ENCODE results near the gene DMXL2. TPM values are rescaled to one million over a fixed set of nuclear protein-coding genes. Genes with fewer than 3 reads are reported as not detected.

The DMXL2 gene
- total RNA-seq, 4 donors from 2014 or later: 17.5 to 111 (median 29.1) TPM

DNA sequence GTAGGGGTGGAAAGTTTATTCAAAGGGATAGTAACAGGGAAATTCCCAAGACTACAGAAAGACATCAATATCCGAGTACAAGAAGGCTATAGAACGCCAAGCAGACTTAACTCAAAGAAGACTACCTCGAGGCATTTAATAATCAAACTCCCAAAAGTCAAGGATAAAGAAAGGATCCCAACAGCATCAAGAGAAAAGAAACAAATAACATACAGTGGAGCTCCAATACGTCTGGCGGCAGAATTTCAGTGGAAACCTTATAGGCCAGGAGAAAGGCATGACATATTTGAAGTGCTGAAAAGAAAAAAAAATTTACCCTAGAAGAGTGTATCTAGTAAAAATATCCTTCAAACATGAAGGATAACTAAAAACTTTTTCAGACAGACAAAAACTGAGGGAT is 95.6 kb downstream of the DMXL2 start:
- no peaks in the 10 kb centered on the region for H3K4me1 ChIP-seq
- peaks cover 0 to 69% of the 10 kb centered on the region in 2 donors for H3K36me3 ChIP-seq
- no peak overlapping the region for H3K4me3 ChIP-seq
- TF ChIP-seq, protein P1, sequence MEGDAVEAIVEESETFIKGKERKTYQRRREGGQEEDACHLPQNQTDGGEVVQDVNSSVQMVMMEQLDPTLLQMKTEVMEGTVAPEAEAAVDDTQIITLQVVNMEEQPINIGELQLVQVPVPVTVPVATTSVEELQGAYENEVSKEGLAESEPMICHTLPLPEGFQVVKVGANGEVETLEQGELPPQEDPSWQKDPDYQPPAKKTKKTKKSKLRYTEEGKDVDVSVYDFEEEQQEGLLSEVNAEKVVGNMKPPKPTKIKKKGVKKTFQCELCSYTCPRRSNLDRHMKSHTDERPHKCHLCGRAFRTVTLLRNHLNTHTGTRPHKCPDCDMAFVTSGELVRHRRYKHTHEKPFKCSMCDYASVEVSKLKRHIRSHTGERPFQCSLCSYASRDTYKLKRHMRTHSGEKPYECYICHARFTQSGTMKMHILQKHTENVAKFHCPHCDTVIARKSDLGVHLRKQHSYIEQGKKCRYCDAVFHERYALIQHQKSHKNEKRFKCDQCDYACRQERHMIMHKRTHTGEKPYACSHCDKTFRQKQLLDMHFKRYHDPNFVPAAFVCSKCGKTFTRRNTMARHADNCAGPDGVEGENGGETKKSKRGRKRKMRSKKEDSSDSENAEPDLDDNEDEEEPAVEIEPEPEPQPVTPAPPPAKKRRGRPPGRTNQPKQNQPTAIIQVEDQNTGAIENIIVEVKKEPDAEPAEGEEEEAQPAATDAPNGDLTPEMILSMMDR (IDR thresholded peaks at IDR 0.05): no peak
- no peak for TF ChIP-seq EP300 (IDR thresholded peaks at IDR 0.05)
- TF ChIP-seq POLR2A (IDR thresholded peaks at IDR 0.05): no peak
- no peak for TF ChIP-seq POLR2AphosphoS5 (IDR thresholded peaks at IDR 0.05)
- H3K27ac ChIP-seq: no peak overlapping the region
- ATAC-seq: no peak
- peaks cover 0 to 24% (median 0%) of the 10 kb centered on the region in 3 donors for H3K9me3 ChIP-seq
- WGBS, 2 donors (ENCODE audit: low coverage in 1 of 2): 93 to 97% methylated on average over 5 of the region's 5 CpGs
- no peaks in the 10 kb centered on the region for H3K27me3 ChIP-seq

DNA sequence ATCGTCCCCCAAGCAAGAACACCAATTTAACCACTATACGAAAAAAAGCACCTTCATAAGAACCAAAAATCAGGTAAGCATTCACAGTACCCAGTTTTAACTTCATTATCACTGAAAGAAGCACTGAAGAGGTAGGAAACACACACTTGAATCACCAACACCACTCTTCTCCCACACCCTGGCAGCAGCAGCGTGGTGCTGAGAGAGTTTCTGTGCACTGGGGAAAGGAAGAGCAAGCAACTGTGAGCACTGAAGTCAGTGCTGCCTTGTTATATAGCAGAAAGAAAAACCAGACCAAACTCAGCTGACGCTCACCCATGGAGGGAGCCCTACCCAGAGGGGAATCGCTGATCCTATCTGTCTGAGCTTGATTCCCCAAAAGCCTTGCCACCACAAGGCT is 98.2 kb downstream of the DMXL2 start:
- ATAC-seq: no peak
- TF ChIP-seq POLR2A (IDR thresholded peaks at IDR 0.05) (no peak), EP300 (IDR thresholded peaks at IDR 0.05) (no peak), POLR2AphosphoS5 (IDR thresholded peaks at IDR 0.05) (no peak)
- TF ChIP-seq, protein P1 (IDR thresholded peaks at IDR 0.05): no peak
- Histone ChIP-seq H3K4me1 (no peaks in the 10 kb centered on the region), H3K9me3 (peaks cover 0 to 12% (median 0%) of the 10 kb centered on the region in 3 donors), H3K36me3 (peaks cover 0 to 48% of the 10 kb centered on the region in 2 donors), H3K27ac (no peak overlapping the region), H3K4me3 (no peak overlapping the region), H3K27me3 (no peaks in the 10 kb centered on the region)
- 80 to 92% methylated on average over 1 to 4 of the region's 5 CpGs for WGBS, 2 donors (ENCODE audit: low coverage in 1 of 2)

GRCh38 chr15:51516291-51516690 is 106.3 kb downstream of the DMXL2 start:
- Histone ChIP-seq H3K9me3 (no peaks in the 10 kb centered on the region), H3K36me3 (peaks cover 0 to 24% of the 10 kb centered on the region in 2 donors), H3K27ac (no peak overlapping the region), H3K4me3 (no peak overlapping the region), H3K27me3 (no peaks in the 10 kb centered on the region), H3K4me1 (no peaks in the 10 kb centered on the region)
- 75 to 95% methylated on average over 1 of the region's 1 CpG for WGBS, 2 donors (ENCODE audit: low coverage in 1 of 2)
- ATAC-seq: no peak
- TF ChIP-seq POLR2AphosphoS5 (IDR thresholded peaks at IDR 0.05): no peak
- TF ChIP-seq EP300 (IDR thresholded peaks at IDR 0.05): no peak
- TF ChIP-seq, protein P1 (IDR thresholded peaks at IDR 0.05): no peak
- TF ChIP-seq POLR2A (IDR thresholded peaks at IDR 0.05): no peak

DNA sequence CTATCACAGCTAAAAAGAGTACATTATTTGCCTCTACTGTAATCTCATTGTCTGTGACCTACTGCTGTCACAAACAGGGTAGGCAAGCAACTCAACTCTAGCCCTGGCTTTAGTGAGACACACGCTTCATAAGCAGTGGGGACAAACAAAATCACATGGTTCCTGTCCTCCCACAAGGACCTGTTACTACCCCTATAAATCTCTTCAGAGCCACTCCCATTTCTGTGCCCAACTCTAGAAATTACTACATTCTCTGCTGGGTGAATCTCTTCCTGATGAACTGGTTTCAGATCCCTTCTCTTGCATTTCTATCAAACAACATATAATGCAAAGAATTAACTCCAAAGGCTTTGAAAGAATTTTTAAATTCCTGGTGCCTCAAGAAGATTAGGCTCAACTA is 117.3 kb downstream of the DMXL2 start:
- Histone ChIP-seq H3K4me1 (no peaks in the 10 kb centered on the region), H3K27me3 (no peaks in the 10 kb centered on the region), H3K4me3 (no peak overlapping the region), H3K27ac (no peak overlapping the region), H3K9me3 (no peaks in the 10 kb centered on the region), H3K36me3 (peaks cover 0 to 33% of the 10 kb centered on the region in 2 donors)
- TF ChIP-seq, protein P1 (IDR thresholded peaks at IDR 0.05): no peak
- TF ChIP-seq EP300 (IDR thresholded peaks at IDR 0.05) (no peak), POLR2AphosphoS5 (IDR thresholded peaks at IDR 0.05) (no peak), POLR2A (IDR thresholded peaks at IDR 0.05) (no peak)
- WGBS, 2 donors (ENCODE audit: low coverage in 1 of 2): 78 to 100% methylated on average over 1 of the region's 1 CpG
- no peak for ATAC-seq

DNA sequence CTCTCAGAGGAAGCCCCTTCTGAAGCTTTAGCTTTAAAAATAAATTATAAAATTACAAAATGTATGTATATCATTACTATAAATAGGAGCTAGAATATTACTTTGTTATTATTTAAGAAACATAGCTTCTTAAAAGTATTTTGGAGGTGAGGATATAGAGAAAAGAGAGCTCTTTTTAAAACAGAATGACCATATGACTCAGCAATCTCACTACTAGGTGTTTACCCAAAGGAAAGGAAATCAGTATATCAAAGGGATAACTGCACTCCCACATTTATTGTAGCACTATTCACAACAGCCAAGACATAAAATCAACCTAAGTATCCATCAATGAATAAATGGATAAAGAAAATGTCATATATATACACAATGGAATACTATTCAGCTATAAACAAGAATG is 119.6 kb downstream of the DMXL2 start:
- H3K36me3 ChIP-seq: peaks cover 0 to 54% of the 10 kb centered on the region in 2 donors
- no peak for TF ChIP-seq EP300 (IDR thresholded peaks at IDR 0.05)
- TF ChIP-seq POLR2A (IDR thresholded peaks at IDR 0.05): no peak
- TF ChIP-seq, protein P1 (IDR thresholded peaks at IDR 0.05): no peak
- no peak for TF ChIP-seq POLR2AphosphoS5 (IDR thresholded peaks at IDR 0.05)
- H3K4me1 ChIP-seq: no peaks in the 10 kb centered on the region
- H3K4me3 ChIP-seq: no peak overlapping the region
- H3K9me3 ChIP-seq: no peaks in the 10 kb centered on the region
- H3K27ac ChIP-seq: no peak overlapping the region
- H3K27me3 ChIP-seq: no peaks in the 10 kb centered on the region
- ATAC-seq: no peak
